Activated T-helper 17 cell treated with anti-CD3 and anti-CD28 coated beads, Interleukin-2, amount 50 U/mL, for 72 hours (primary cell): Measurements from ENCODE around the gene WTAP. TPM values are rescaled to one million over a fixed set of nuclear protein-coding genes. Genes with fewer than 3 reads are reported as not detected.
"Not testable (repeated sequence)": the region's sequence is repeated elsewhere in the genome, so short reads cannot be mapped to it uniquely, and the experiment has no call there.

Source experiments
- ATAC-seq: fragments of 150-1000 bp; cut with Tn5 transposase; replicated peaks from 2 replicates; pipeline ENCODE4 v1.10.0; 2021; ENCODE audit warnings: mild to moderate bottlenecking, moderate library complexity
- H3K27ac Mint-ChIP-seq: one replicate; pipeline ENCODE4 v1.8.0; 2022; ENCODE audit warnings: mixed read lengths
- H3K27me3 Mint-ChIP-seq: one replicate; pipeline ENCODE4 v1.8.0; 2022; ENCODE audit warnings: mixed read lengths
- H3K36me3 Mint-ChIP-seq: one replicate; pipeline ENCODE4 v1.8.0; 2022; ENCODE audit warnings: low read depth, mild to moderate bottlenecking, mixed read lengths
- H3K4me1 Mint-ChIP-seq: one replicate; pipeline ENCODE4 v1.8.0; 2022; ENCODE audit warnings: mixed read lengths
- H3K4me3 Mint-ChIP-seq: one replicate; pipeline ENCODE4 v1.8.0; 2022; ENCODE audit warnings: mild to moderate bottlenecking, mixed read lengths
- H3K9me3 Mint-ChIP-seq: one replicate; pipeline ENCODE4 v1.8.0; 2022; ENCODE audit warnings: mixed read lengths
- total RNA-seq, 2 donors: library from RNA; stranded (reverse); gene quantifications; one replicate each; pipeline ENCODE4 v1.2.3, GENCODE V29; 2022

WTAP gene
- total RNA-seq, 2 donors from 2014 or later: 79.8 to 88.5 TPM

DNA sequence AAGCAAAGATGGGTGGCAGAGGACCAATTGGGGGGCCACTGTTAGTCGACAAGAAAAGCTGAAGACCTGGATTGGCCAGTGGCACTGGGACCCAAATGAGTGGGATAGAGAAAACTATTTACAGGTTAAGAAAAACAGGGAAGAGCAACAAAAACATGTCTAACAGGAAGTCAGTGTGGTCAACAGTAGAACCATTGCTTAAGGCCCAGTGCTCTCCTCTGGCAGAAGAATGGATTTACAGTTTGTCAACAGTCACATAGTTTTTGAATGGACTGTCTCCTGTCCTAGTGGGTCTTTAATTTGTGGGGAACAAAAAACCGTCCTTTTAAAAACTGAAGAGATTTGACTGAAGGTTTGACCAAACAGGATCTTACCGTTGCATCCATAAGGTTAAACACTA, 12.1 kb upstream of the WTAP start:
- no peaks in the 10 kb centered on the region for H3K36me3 Mint-ChIP-seq
- H3K4me3 Mint-ChIP-seq: no peak overlapping the region
- ATAC-seq: no peak

GRCh38 chr6:159715605-159716004, 11.7 kb upstream of the WTAP start:
- no peaks in the 10 kb centered on the region for H3K27me3 Mint-ChIP-seq
- peak overlapping the region; percentile 43 for H3K4me3 Mint-ChIP-seq
- H3K27ac Mint-ChIP-seq: peak overlapping the region; percentile 71
- H3K4me1 Mint-ChIP-seq: peaks cover 8% of the 10 kb centered on the region
- no peaks in the 10 kb centered on the region for H3K36me3 Mint-ChIP-seq
- no peak for ATAC-seq
- no peaks in the 10 kb centered on the region for H3K9me3 Mint-ChIP-seq

More for the DNA sequence above, 12.1 kb upstream of the WTAP start:
- Mint-ChIP-seq H3K4me1 (peaks cover 8% of the 10 kb centered on the region), H3K27ac (no peak overlapping the region), H3K9me3 (no peaks in the 10 kb centered on the region), H3K27me3 (no peaks in the 10 kb centered on the region)

DNA sequence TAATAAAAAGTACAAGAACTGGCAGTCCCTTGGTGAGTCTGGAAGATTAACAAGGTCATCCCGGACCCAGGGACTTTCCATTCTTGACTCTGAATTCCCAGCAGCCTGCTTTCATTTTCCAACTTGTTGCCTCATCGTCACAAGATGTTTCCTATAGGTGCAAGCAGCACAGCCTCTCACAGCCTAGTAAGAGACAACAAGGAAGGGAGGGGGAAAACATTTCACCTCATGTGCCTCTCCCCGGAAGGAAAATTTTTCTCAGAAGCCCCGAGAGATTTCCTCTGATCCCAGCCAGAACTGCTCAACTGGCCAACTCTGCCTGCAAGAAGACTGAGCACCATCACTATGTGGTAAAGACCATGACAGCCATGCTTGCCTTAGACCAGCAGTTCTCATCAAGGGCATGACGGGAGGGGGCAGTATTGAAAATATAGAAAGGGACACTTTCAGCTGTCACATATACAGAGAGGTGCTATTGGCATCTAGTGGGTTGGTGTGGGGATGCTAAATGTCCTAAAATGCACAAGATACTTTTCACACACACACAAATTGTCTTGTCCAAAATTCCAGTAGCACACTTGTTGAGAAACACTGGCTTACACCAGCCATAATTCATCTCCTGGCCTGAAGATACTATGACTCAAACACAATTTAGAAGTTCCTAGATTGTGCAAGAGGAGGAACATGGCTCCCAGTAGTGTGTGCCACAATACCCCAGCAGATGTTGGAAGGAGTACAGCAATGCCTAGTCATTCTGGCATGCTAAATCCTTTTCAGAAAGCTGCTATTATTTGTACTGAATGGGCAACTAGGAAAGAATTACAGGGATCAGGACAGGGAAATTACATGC, 10.8 kb upstream of the WTAP start:
- ATAC-seq: peak; percentile 53
- Mint-ChIP-seq H3K36me3 (no peaks in the 10 kb centered on the region), H3K4me3 (peak overlapping the region; percentile 43), H3K4me1 (peaks cover 8% of the 10 kb centered on the region), H3K9me3 (no peaks in the 10 kb centered on the region), H3K27me3 (no peaks in the 10 kb centered on the region), H3K27ac (peak overlapping the region; percentile 71)

DNA sequence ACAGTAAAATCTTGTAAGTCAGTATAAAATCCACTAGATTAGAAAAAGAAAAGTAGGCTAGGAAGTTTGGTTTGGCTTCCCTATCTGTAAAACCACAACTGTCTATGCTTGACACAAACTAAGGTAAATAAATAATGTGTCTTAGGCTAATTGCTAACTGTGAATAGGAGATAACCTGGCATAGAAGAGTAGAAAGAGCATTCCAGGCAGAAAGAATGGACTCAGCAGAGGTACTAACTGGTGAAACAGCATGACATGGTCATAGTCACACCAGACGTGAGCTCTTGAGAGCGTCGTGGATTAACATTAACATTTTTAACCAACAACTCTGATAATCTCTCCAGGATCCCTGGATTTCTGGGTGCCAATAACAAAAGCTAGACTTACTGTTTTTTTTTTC, 8.7 kb upstream of the WTAP start:
- no peak for ATAC-seq
- peaks cover 19% of the 10 kb centered on the region for H3K4me1 Mint-ChIP-seq

DNA sequence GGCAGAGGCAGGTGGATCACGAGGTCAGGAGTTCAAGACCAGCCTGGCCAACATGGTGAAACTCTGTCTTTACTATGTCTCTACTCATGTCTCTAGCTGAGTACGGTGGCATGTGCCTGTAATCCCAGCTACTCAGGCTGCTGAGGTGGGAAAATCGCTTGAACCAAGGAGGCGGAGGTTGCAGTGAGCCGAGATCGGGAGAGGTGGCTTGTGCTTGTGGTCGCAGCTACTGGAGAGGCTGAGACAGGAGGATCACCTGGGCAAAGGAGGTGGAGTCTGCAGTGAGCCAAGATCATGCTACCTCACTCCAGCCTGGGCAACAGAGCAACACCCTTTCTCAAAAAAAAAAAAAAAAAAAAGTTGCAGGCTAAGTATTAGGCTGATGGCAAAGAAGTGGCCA, 8.0 kb upstream of the WTAP start:
- Mint-ChIP-seq H3K27ac (no peak overlapping the region), H3K4me3 (no peak overlapping the region), H3K4me1 (peaks cover 19% of the 10 kb centered on the region), H3K27me3 (no peaks in the 10 kb centered on the region), H3K9me3 (no peaks in the 10 kb centered on the region), H3K36me3 (peaks cover 17% of the 10 kb centered on the region)
- ATAC-seq: no peak

More for the DNA sequence above, 8.7 kb upstream of the WTAP start:
- no peaks in the 10 kb centered on the region for H3K27me3 Mint-ChIP-seq
- H3K4me3 Mint-ChIP-seq: no peak overlapping the region
- H3K9me3 Mint-ChIP-seq: no peaks in the 10 kb centered on the region
- H3K27ac Mint-ChIP-seq: no peak overlapping the region
- H3K36me3 Mint-ChIP-seq: peaks cover 13% of the 10 kb centered on the region

DNA sequence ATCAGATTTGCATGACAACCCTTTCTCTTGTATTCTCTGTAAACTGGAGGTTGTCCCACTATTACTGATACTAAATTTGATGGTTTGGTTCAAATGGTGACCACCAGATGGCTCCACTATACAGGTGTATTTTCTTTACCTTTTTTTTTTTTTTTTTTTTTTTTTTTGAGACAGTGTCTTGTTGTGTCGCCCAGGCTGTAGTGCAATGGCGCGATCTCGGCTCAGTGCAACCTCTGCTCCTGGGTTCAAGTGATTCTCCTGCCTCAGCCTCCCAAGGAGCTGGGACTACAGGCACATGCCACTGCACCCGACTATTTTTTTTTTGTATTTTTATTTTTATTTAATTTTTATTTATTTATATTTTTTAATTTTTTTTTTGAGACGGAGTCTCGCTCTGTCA, 6.6 kb upstream of the WTAP start:
- Mint-ChIP-seq H3K27me3 (no peaks in the 10 kb centered on the region), H3K36me3 (peaks cover 21% of the 10 kb centered on the region), H3K27ac (no peak overlapping the region), H3K4me1 (peaks cover 15% of the 10 kb centered on the region), H3K9me3 (no peaks in the 10 kb centered on the region), H3K4me3 (no peak overlapping the region)
- peak; percentile 52 for ATAC-seq

- ATAC-seq, H3K27me3 Mint-ChIP-seq, H3K4me3 Mint-ChIP-seq, H3K9me3 Mint-ChIP-seq, H3K27ac Mint-ChIP-seq: not testable (repeated sequence)
- Mint-ChIP-seq H3K4me1 (peaks cover 18% of the 10 kb centered on the region), H3K36me3 (peaks cover 30% of the 10 kb centered on the region)
Measured at GRCh38 chr6:159721981-159722380, 5.3 kb upstream of the WTAP start.

- Mint-ChIP-seq H3K27ac (no peak overlapping the region), H3K4me1 (peaks cover 18% of the 10 kb centered on the region), H3K4me3 (no peak overlapping the region), H3K36me3 (peaks cover 33% of the 10 kb centered on the region), H3K27me3 (no peaks in the 10 kb centered on the region), H3K9me3 (no peaks in the 10 kb centered on the region)
- no peak for ATAC-seq
Measured at GRCh38 chr6:159722655-159723054, 4.7 kb upstream of the WTAP start.

DNA sequence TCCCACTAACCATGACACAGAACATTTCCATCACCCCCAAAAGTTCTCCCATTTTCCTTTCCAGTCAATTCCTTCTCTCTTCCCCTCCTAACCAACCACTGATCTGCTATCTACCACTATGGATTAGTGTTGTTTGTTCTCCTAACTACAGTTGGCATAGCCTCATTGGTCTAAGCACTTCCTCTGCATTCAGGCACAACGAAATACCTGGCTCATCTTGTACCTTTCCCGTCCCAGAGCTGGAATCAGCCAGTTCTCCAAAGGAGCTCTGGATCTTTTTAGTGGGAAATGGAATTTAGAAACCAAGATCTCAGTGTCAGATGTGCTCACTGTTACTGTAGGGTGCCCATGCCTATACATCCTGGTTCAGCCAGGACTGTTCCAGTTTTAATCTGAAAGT, 4.0 kb upstream of the WTAP start:
- Mint-ChIP-seq H3K4me3 (no peak overlapping the region), H3K4me1 (peaks cover 18% of the 10 kb centered on the region), H3K36me3 (peaks cover 38% of the 10 kb centered on the region), H3K27ac (no peak overlapping the region), H3K9me3 (no peaks in the 10 kb centered on the region), H3K27me3 (no peaks in the 10 kb centered on the region)
- ATAC-seq: no peak

DNA sequence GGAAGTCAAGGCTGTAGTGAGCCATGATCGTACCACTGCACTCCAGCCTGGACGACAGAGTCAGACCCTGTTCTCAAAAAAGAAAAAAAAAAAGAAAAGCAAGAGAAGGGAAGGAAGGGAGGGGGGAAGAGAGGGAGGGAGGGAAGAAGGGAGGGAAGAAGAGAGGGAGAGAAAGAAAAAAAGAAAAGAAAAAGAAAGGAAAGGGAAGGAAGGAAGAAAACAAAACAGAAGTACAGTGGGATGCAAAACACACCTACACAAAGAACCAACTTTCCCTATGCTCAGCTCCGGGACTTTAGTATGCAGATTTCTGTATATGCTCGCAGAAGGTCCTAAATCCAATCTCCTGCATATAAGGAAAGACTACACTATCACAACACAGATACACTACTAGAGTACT, 2.5 kb upstream of the WTAP start:
- ATAC-seq: no peak
- no peak overlapping the region for H3K27ac Mint-ChIP-seq
- no peaks in the 10 kb centered on the region for H3K27me3 Mint-ChIP-seq
- H3K9me3 Mint-ChIP-seq: no peaks in the 10 kb centered on the region
- H3K4me1 Mint-ChIP-seq: peaks cover 18% of the 10 kb centered on the region
- peaks cover 53% of the 10 kb centered on the region for H3K36me3 Mint-ChIP-seq
- H3K4me3 Mint-ChIP-seq: no peak overlapping the region

DNA sequence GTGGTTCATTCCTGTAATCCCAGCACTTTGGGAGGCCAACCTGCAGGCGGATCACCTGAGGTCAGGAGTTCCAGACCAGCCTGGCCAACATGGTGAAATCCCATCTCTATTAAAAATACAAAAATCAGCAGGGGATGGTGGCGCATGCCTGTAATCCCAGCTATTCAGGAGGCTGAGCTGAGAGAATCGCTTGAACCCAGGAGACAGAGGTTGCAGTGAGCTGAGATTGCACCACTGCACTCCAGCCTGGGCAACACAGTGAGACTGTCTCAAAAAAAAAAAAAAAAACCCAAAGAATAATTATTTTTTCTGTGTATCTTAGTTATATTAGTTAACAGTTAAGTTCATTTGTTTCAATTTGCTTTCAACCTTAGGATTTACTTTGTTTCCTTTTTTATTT, 2.1 kb upstream of the WTAP start:
- Mint-ChIP-seq H3K4me1 (peaks cover 18% of the 10 kb centered on the region), H3K36me3 (peaks cover 57% of the 10 kb centered on the region)
- H3K27ac Mint-ChIP-seq, ATAC-seq, H3K9me3 Mint-ChIP-seq, H3K4me3 Mint-ChIP-seq, H3K27me3 Mint-ChIP-seq: not testable (repeated sequence)

DNA sequence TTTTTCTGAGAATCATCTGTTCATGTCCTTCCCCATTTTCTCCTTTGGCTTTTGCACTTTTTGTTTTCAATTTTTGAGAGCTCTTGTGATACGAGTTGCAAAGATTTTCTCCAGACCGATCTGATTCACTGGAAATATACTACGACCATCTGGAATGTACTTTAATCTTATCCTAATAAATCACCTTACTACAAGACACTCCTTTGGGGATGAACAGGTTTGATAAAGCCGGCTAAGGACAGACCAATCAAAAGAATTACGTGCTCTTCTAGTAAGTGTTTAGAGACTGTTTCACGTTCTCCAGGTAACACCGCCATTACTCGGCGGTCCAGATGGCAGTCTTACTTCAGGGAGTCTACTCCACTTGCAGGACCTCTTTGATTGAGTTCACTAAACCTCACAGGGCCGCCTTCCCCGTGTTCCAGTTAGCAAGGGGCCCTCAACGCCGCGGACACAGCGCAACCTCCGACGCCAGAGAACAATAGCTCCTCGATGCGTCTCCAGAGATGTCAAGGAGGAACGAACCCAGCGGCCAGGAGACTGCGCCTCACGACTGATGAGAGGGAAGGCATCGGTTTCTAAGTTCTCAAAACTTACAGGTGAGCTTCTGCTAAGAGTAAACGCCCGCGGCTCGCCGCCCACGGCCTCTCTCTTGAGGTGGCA, 920 bp upstream of the WTAP start:
- H3K9me3 Mint-ChIP-seq: no peaks in the 10 kb centered on the region
- no peaks in the 10 kb centered on the region for H3K27me3 Mint-ChIP-seq
- peaks cover 21% of the 10 kb centered on the region for H3K4me1 Mint-ChIP-seq
- H3K36me3 Mint-ChIP-seq: peaks cover 69% of the 10 kb centered on the region
- peak overlapping the region; percentile 98 for H3K4me3 Mint-ChIP-seq
- peak overlapping the region; percentile 99 for H3K27ac Mint-ChIP-seq
- peak; percentile 25 for ATAC-seq

GRCh38 chr6:159727717-159728445, 575 bp downstream of the WTAP start:
- Mint-ChIP-seq H3K27me3 (no peaks in the 10 kb centered on the region), H3K27ac (peak overlapping the region; percentile 94), H3K4me1 (peaks cover 20% of the 10 kb centered on the region), H3K4me3 (peak overlapping the region; percentile 92), H3K9me3 (no peaks in the 10 kb centered on the region), H3K36me3 (peaks cover 75% of the 10 kb centered on the region)
- peak; percentile 33 for ATAC-seq

- ATAC-seq: no peak
- Mint-ChIP-seq H3K4me1 (peaks cover 17% of the 10 kb centered on the region), H3K9me3 (no peaks in the 10 kb centered on the region), H3K36me3 (peaks cover 75% of the 10 kb centered on the region), H3K27me3 (no peaks in the 10 kb centered on the region), H3K4me3 (peak overlapping the region; percentile 92), H3K27ac (peak overlapping the region; percentile 94)
Measured at GRCh38 chr6:159728531-159728964, 1.2 kb downstream of the WTAP start.
